ENCODE results near the gene MDGA2.

DNA sequence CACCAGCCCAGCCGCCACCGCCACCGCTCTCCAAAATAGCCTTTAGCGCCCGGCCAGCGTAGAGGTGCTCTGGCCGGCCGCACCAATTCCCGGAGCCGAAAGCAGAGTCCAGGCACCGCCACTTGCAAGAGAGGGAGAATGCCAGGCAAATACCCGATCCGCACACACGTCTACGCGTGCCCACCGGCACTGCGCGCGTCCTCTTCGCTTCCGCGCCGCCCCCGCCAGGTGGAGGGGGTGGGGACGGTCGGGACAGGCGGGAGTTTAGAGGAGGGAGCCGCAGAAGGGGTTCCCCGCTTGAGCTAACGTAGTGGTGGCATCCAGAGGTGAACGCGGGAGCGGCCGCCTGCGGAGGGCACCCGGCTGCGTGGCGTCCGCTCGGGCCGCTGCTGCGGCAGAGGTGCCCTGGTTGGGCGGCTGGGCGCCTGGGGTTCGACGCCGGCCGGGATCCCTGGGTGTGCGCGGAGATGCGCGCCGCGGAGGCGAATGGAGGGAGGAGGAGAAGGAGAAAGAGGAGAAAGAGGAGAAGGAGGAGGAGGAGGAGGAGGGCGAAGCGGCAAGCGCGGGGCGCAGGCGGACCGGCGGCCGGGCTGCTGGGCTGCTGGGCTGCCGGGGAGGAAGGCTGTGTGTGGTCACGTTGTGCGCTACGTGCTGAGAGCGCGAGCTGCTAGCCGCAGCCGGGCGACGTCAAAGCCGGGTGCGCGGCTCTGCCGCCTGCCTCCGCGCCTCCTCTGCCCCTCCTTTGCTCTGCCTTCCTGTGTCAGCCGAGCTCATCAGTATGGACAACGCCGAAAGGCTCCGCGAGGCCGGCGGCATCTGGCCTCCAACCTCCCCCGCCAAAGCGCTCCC is at the start of gene MDGA2:
- TF ChIP-seq, protein P1, sequence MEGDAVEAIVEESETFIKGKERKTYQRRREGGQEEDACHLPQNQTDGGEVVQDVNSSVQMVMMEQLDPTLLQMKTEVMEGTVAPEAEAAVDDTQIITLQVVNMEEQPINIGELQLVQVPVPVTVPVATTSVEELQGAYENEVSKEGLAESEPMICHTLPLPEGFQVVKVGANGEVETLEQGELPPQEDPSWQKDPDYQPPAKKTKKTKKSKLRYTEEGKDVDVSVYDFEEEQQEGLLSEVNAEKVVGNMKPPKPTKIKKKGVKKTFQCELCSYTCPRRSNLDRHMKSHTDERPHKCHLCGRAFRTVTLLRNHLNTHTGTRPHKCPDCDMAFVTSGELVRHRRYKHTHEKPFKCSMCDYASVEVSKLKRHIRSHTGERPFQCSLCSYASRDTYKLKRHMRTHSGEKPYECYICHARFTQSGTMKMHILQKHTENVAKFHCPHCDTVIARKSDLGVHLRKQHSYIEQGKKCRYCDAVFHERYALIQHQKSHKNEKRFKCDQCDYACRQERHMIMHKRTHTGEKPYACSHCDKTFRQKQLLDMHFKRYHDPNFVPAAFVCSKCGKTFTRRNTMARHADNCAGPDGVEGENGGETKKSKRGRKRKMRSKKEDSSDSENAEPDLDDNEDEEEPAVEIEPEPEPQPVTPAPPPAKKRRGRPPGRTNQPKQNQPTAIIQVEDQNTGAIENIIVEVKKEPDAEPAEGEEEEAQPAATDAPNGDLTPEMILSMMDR (IDR thresholded peaks at IDR 0.05) = no peak
- TF ChIP-seq EP300 (IDR thresholded peaks at IDR 0.05) (no peak), POLR2AphosphoS5 (IDR thresholded peaks at IDR 0.05) (no peak), POLR2A (IDR thresholded peaks at IDR 0.05) (no peak)

Data from stomach (tissue), 4 donors.